GM19397 (cell line): Measurements from ENCODE around the gene EXOC2.
A peak's percentile ranks its signal among the peaks of the same experiment; 100 is the strongest.
"Not testable (repeated sequence)": the region's sequence is repeated elsewhere in the genome, so short reads cannot be mapped to it uniquely, and the experiment has no call there.

ENCODE experiments used
- ATAC-seq: cut with Tn5 transposase; IDR thresholded peaks from one replicate; pipeline ENCODE4 v1.9.1; 2021; ENCODE audit warnings: mild to moderate bottlenecking, moderate library complexity; ENCODE audit not compliant: unreplicated experiment

The EXOC2 gene

GRCh38 chr6:710601-711571, 17.9 kb upstream of the EXOC2 start:
- peak; percentile 74 for ATAC-seq

DNA sequence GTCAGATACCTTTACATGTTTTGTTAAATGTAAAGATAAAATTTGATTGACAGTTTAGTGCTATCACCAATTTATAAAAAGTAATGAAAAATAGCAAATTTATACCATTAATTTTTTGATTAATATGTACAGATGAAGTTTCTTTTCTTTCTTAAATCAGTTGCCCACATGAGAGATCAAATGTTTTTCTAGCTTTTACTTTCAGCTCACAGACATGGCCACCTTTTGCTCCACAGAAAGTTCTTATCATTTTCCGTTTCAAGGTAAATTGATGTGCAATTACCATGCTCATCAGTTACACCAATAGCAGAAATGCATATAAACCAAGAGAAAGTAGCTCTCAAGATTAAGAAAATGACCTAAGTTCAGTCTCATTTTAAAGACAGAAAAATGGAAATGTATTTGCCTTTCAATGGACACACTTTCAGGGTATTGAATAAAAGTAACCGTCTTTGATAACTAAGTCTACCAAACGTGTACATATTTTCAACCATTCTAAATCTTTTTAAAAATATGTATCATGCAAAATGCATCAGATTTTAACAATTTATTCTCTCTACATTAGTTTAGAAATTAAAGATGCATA, 16.6 kb upstream of the EXOC2 start:
- no peak for ATAC-seq

GRCh38 chr6:708237-708598, 15.3 kb upstream of the EXOC2 start:
- no peak for ATAC-seq

DNA sequence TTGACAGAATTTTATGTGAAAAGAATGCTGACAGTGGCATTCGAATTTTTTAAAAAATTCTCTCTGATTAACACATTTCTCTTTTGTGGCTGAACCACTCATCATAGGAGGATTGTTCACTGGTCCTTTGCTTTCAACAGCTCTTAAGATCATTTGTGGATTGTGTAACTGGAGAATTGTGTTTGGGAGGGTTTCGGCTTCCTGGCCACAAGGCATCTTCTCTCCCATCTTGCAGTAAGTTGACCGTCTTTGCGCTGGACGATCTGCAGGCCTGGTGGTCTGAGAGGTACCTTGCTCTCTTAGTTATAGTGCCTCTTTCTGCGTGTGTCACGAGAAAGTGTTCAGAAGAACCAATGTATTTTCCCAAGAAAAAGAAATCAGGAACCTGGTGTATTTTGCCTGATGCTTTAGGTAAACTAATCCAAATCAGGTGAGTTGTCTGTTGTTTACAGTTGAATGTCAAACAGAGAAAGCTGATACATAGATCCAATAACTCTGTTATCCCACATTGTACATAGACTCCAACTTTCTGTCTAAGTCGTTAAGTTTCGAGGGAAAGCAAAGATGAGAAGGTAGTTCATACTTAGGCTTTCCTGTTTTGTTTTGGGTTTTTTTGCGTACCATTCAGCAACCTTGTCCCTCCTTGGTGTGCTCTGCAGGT, 14.8 kb upstream of the EXOC2 start:
- ATAC-seq, result no peak

GRCh38 chr6:706819-707381, 14.0 kb upstream of the EXOC2 start:
- no peak for ATAC-seq

DNA sequence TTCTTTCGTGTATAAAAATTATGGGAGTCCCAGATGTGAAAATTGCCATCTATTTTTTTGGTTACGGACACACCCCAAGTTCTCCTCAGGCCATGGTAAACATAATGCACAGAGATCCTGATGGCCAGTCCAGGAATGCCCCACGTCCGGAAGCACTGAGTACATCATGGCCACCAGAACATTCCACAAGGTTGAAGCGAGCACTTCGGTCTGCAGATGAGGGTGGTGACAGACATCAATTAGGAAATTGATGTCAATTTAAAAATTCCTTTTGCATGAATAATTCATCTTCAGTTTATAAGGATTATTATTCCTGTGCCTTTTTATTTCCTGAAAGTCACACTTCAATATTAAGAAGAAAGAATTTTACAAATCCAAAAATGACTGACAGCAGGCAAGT, 13.2 kb upstream of the EXOC2 start:
- ATAC-seq, result no peak

DNA sequence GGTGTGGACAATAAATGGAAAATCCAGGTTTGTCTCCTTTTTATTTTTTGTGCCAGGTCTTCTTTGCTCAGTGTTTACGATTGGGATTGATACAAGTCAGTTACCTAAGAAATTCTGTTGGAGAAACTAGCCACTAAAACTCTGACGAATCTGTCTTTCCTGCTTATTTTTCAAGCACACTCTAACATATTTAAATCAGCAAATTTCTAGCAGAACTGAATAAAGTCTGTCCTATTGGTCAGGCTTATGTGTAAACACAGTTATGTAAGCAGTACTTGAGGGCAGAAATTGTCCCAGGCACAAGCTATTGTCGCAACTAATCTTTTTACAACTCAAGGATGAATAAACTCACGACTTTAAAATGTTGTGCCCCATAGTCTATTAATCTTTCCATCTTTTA, 12.1 kb upstream of the EXOC2 start:
- no peak for ATAC-seq

DNA sequence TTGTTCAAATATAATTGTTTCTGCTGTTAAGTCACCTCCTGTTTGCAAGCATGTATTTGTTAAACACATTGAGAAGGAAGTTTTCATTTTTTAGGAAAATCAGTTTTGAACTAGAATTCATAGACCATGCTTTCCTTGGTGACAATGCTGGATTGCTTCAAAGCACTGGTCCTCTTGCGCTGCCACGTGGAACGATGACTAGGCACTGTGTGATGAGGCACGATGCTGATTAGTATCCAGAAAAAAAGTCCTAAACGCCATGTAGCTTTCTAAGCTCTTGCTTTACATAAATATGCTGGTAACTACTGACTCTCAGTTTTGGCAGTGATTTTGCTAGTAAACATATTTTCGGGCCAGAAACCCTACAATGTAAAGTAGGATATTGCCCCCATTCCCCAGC, 11.1 kb upstream of the EXOC2 start:
- ATAC-seq, result no peak

GRCh38 chr6:703552-703951, 10.6 kb upstream of the EXOC2 start:
- ATAC-seq, result no peak

GRCh38 chr6:701700-702479, 9.0 kb upstream of the EXOC2 start:
- no peak for ATAC-seq

- ATAC-seq, result no peak
Measured at GRCh38 chr6:701215-701614, 8.3 kb upstream of the EXOC2 start.

DNA sequence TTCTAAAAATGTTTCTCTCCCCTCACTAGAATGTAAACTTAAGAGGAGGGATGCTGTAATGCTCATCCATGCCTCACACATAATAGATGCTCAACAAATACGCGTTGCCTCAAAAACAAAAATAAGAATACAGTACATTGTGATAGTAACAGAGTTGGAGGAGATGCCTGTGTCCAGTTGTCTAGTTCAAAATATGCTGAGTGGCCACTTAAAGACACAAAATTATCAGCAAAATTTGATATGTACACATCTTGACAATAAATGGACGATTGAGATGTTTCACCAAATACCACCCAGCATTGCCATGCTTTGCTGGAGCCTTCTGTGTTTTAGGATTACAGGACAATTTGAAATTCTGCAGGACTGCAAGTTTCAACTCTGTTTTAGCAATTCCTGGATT, 7.6 kb upstream of the EXOC2 start:
- no peak for ATAC-seq

DNA sequence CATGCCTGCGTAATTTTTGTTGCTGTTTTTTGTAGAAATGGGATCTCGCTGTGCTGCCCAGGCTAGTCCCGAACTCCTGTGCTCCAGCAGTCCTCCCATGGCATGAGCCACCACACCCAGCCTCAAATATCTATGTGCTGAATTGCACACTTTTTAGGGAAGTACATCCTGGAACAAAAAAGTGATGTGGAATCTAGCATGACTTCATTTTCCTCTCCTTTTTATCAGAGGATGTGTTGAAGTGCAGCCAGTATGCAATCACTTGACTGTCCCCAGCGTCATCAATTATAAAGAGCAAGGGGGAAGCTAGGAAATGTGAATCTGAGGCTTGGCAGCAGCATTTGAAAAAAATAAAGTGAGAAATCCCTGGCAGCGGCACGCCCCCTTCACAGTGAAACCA, 6.4 kb upstream of the EXOC2 start:
- ATAC-seq, result no peak

DNA sequence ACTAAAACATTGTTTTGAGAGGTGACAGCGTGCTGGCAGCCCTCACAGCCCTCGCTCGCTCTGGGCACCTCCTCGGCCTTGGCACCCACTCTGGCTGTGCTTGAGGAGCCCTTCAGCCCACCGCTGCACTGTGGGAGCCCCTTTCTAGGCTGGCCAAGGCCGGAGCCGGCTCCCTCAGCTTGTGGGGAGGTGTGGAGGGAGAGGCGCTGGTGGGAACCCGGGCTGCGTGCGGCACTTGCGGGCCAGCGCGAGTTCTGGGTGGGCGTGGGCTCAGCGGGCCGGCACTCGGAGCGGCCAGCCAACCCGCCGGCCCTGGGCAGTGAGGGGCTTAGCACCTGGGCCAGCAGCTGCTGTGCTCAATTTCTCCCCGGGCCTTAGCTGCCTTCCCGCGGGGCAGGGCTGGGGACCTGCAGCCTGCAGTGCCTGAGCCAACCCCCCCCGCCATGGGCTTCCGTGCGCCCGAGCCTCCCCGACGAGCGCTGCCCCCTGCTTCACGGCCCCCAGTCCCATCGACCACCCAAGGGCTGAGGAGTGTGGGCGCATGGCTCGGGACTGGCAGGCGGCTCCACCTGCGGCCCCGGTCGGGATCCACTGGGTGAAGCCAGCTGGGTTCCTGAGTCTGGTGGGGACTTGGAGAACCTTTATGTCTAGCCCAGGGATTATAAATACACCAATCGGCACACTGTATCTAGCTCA, 1.6 kb upstream of the EXOC2 start:
- not testable (repeated sequence) for ATAC-seq

DNA sequence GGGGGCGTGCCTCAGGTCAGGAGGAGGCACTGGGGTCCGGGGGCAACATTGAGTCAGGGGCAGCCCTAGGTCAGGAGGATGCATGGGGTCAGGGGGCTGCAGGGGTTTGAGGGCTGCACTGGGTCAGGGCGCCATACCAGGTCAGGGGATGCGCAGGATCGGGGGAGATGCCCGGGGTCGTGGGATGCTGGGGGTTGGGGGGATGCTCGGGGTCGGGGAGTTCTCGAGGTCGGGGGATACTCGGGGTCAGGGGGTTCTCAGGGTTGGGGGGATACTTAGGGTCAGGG, 727 bp upstream of the EXOC2 start:
- ATAC-seq, result no peak

DNA sequence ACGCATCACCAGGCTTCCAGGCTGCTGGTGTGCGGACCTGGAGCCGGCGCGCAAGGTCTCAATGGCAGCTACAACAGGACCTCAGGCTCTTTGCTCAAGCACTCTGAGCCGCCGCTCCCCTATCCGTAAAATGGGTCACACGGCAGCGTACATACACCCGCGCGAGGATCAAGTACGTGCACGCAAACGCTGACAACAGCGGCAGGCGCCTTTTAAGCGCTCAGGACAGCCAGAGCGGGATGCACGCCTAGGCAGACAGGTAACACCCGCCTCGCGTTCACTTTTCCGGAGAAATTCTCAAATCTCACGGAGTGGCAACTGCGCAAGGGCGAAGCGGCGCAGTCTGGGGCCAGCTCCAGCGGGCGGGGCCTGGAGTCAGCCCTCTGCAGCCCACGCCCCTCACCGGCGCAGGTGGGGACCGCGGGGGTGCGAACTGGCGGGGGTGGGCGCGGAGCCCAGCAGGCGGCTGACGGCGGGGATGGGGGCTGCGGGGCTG, 535 bp downstream of the EXOC2 start:
- peak; percentile 72 for ATAC-seq

DNA sequence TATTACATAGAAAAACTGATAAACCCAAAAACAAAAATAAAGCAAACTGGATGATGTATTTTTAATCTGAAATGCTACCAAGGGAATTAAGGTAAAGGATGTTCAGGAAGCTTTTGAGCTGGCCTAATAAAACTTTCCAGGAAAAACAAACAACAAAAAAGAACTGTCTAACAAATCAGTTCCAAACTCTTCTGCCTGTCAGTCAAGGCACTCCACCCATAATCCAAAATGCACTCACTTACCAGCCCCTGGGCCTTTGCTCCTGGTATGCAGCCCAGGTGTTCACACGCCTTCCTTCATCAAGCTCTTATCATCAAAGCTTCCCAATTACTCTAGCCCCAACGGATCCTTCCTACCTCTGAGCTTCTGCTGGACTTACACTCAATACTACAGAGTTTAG, 3.7 kb downstream of the EXOC2 start:
- no peak for ATAC-seq

DNA sequence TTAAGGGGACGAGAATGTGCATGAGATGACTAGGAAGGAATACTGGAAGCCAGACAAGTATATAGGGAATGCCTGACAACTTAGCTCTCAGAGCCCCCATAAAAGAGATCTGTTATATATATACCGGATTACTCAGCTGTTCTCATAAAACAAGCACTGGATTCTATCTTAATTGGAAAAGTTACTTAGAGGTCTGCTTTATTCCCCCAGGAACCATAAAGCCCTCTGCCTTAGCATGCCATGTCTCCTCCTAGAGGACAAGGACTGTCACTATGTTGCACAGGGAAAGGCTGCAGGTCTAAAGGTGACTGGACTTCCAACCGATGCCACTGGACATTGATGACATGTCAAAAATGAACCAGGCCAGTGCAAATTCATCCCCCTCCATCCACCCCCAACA, 6.4 kb downstream of the EXOC2 start:
- no peak for ATAC-seq

- peak; percentile 74 for ATAC-seq
Measured at GRCh38 chr6:684831-685636, 7.9 kb downstream of the EXOC2 start.
